ENCODE results near the gene DBNDD2. TPM values are rescaled to one million over a fixed set of nuclear protein-coding genes. Genes with fewer than 3 reads are reported as not detected.

DBNDD2 gene
- total RNA-seq, 6 experiments from 2014 or later: 15.2 to 19.5 (median 19.0) TPM

DNA sequence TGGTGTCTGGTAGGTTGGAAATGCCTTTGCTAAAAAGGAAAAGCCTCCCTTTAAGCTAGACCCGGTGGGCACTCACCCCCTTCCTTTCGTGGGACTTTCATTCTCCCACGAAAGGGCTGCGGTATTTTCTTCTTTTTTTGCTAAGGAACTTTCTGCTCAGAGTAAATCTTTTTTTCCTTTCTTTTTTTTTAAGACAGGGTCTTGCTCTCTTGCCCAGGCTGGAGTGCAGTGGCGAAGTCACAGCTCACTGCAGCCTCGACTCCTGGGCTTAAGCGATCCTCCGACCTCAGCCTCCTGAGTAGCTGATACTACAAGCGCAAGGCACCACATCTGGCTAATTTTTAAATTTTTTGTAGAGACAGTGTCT is 34.0 kb upstream of the DBNDD2 start:
- no peaks in the 10 kb centered on the region; the same call in 1 of the 2 replicates for H3K27me3 Mint-ChIP-seq (ENCODE audit: insufficient read depth)
- no peaks in the 10 kb centered on the region; the same call in 1 of the 2 replicates for H3K36me3 Mint-ChIP-seq (ENCODE audit: low read depth)
- TF ChIP-seq, protein P1, sequence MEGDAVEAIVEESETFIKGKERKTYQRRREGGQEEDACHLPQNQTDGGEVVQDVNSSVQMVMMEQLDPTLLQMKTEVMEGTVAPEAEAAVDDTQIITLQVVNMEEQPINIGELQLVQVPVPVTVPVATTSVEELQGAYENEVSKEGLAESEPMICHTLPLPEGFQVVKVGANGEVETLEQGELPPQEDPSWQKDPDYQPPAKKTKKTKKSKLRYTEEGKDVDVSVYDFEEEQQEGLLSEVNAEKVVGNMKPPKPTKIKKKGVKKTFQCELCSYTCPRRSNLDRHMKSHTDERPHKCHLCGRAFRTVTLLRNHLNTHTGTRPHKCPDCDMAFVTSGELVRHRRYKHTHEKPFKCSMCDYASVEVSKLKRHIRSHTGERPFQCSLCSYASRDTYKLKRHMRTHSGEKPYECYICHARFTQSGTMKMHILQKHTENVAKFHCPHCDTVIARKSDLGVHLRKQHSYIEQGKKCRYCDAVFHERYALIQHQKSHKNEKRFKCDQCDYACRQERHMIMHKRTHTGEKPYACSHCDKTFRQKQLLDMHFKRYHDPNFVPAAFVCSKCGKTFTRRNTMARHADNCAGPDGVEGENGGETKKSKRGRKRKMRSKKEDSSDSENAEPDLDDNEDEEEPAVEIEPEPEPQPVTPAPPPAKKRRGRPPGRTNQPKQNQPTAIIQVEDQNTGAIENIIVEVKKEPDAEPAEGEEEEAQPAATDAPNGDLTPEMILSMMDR (IDR thresholded peaks at IDR 0.05): peak; percentile 1
- H3K27ac Mint-ChIP-seq: 0 out of 2 replicates have a peak overlapping the region, but pooled peaks have one; percentile 56
- peaks cover 15% of the 10 kb centered on the region for H3K4me1 Mint-ChIP-seq (ENCODE audit: low read depth)
- no peaks in the 10 kb centered on the region for H3K9me3 Mint-ChIP-seq
- H3K4me3 Mint-ChIP-seq: peak overlapping the region; percentile 89; the same call in 1 of the 2 replicates
- DNase-seq: no peak

DNA sequence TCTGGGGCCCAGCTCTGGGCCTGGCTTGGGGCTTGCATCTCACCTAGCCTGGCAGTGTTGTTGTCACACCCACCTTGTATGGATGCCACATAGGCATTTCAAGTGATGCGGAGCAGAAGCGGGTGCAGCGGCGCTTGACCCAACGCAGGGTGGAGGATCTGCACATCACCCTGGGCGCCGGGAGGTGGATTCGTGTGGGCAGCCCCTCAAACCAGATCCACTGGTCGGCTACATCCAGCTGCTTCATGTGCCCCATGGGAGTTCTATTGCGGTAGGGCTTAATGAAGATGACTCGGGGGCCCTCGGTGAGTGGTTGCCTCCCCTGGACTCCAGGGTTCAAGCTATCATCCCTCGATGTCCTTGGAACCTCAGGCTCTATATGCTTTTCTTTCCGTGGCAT is 33.1 kb upstream of the DBNDD2 start:
- peaks cover 15% of the 10 kb centered on the region for H3K4me1 Mint-ChIP-seq (ENCODE audit: low read depth)
- no peaks in the 10 kb centered on the region; the same call in 1 of the 2 replicates for H3K36me3 Mint-ChIP-seq (ENCODE audit: low read depth)
- no peaks in the 10 kb centered on the region; the same call in 1 of the 2 replicates for H3K27me3 Mint-ChIP-seq (ENCODE audit: insufficient read depth)
- no peak overlapping the region for H3K27ac Mint-ChIP-seq
- no peak overlapping the region for H3K4me3 Mint-ChIP-seq
- no peak for DNase-seq
- H3K9me3 Mint-ChIP-seq: no peaks in the 10 kb centered on the region
- TF ChIP-seq, protein P1 (IDR thresholded peaks at IDR 0.05): no peak

DNA sequence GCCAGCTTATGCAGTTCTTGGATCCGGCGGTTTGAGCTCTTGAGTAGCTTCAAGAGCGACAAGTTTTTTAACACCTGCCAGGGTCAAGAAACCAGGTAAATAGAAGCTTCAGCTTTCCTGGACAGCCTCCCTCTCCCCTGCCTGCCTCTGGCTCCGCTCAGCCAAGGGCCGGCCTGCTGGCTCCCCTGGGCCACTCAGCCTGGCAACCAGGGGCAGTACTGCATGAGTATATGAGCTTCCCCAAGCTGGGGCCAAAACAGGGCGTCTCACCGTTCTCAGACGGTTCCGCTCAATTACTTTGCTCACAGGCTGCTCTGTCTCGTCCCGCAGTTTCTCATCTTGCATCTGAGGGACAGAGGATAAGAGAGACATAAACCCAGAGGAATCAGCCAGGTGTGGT is 30.8 kb upstream of the DBNDD2 start:
- Mint-ChIP-seq H3K9me3 (no peaks in the 10 kb centered on the region), H3K4me1 (ENCODE audit: low read depth) (peaks cover 15% of the 10 kb centered on the region)

GRCh38 chr20:45378191-45378590 is 29.9 kb upstream of the DBNDD2 start, which contains the start of gene TP53TG5:
Gene TP53TG5 (minus strand): TSS chr20:45378325. CDS start chr20:45378236, 89 bp downstream.
- no peak for DNase-seq
- Mint-ChIP-seq H3K4me3 (no peak within 1 kb of the TSS), H3K27ac (no peak within 1 kb of the TSS), H3K4me1 (ENCODE audit: low read depth) (peaks cover 19% of the 10 kb centered on the region), H3K36me3 (ENCODE audit: low read depth) (no peaks in the 10 kb centered on the region; the same call in 1 of the 2 replicates), H3K27me3 (ENCODE audit: insufficient read depth) (no peaks in the 10 kb centered on the region; the same call in 1 of the 2 replicates), H3K9me3 (no peaks in the 10 kb centered on the region)
- TF ChIP-seq, protein P1 (IDR thresholded peaks at IDR 0.05): no peak

More for the DNA sequence above, 30.8 kb upstream of the DBNDD2 start:
- no peak for DNase-seq
- H3K4me3 Mint-ChIP-seq: no peak overlapping the region
- no peaks in the 10 kb centered on the region; the same call in 1 of the 2 replicates for H3K36me3 Mint-ChIP-seq (ENCODE audit: low read depth)
- no peaks in the 10 kb centered on the region; the same call in 1 of the 2 replicates for H3K27me3 Mint-ChIP-seq (ENCODE audit: insufficient read depth)
- no peak overlapping the region for H3K27ac Mint-ChIP-seq
- TF ChIP-seq, protein P1 (IDR thresholded peaks at IDR 0.05): no peak

- no peak for DNase-seq
- Mint-ChIP-seq H3K9me3 (no peaks in the 10 kb centered on the region), H3K27ac (no peak overlapping the region), H3K4me3 (no peak overlapping the region), H3K27me3 (ENCODE audit: insufficient read depth) (no peaks in the 10 kb centered on the region; the same call in 1 of the 2 replicates), H3K36me3 (ENCODE audit: low read depth) (peaks cover 4% of the 10 kb centered on the region; the same call in 1 of the 2 replicates), H3K4me1 (ENCODE audit: low read depth) (peaks cover 11% of the 10 kb centered on the region)
- TF ChIP-seq, protein P1 (IDR thresholded peaks at IDR 0.05): no peak
Observed at GRCh38 chr20:45387274-45387673, 20.8 kb upstream of the DBNDD2 start.

All from HFFc6 (cell line).